Measurements from ENCODE around the gene CST2.
"Not testable (repeated sequence)": the region's sequence is repeated elsewhere in the genome, so short reads cannot be mapped to it uniquely, and the experiment has no call there.

Gene CST2

GRCh38 chr20:23823621-23824324 is 2.8 kb downstream of the CST2 start:
- DNase-seq (ENCODE audit: low read depth in 1 of 2, low spot score in 1 of 2), result no peak
- Histone ChIP-seq H3K27me3 (ENCODE audit: insufficient read depth, poor library complexity, severe bottlenecking) (no peaks in the 10 kb centered on the region), H3K4me3 (replicated peaks; ENCODE audit: insufficient read depth, low read length) (no peak overlapping the region), H3K27ac (replicated peaks) (no peak overlapping the region)
- TF ChIP-seq SPI1 (IDR thresholded peaks at IDR 0.05; ENCODE audit: borderline replicate concordance, low read depth) (peak; percentile 19; the same call in 1 of the 2 replicates), POLR2AphosphoS5 (IDR thresholded peaks at IDR 0.05; ENCODE audit: low read depth) (no peak)

GRCh38 chr20:23823111-23823510 is 3.4 kb downstream of the CST2 start:
- TF ChIP-seq SPI1 (IDR thresholded peaks at IDR 0.05; ENCODE audit: borderline replicate concordance, low read depth) (no peak), REST (IDR thresholded peaks at IDR 0.05; ENCODE audit: insufficient replicate concordance, low read depth) (no peak), GABPA (IDR thresholded peaks at IDR 0.05; ENCODE audit: low read depth) (no peak), CTCF (IDR thresholded peaks at IDR 0.05; ENCODE audit: insufficient read depth, low read length) (no peak), POLR2AphosphoS5 (IDR thresholded peaks at IDR 0.05; ENCODE audit: low read depth) (no peak)
- DNase-seq (ENCODE audit: low read depth in 1 of 2, low spot score in 1 of 2), result no peak
- no peaks in the 10 kb centered on the region for H3K27me3 ChIP-seq (ENCODE audit: insufficient read depth, poor library complexity, severe bottlenecking)
- no peak overlapping the region for H3K27ac ChIP-seq (replicated peaks)
- H3K4me3 ChIP-seq (replicated peaks; ENCODE audit: insufficient read depth, low read length), result no peak overlapping the region

- no peak for DNase-seq (ENCODE audit: low read depth in 1 of 2, low spot score in 1 of 2)
- H3K27me3 ChIP-seq (ENCODE audit: insufficient read depth, poor library complexity, severe bottlenecking), result no peaks in the 10 kb centered on the region
- no peak for TF ChIP-seq REST (IDR thresholded peaks at IDR 0.05; ENCODE audit: insufficient replicate concordance, low read depth)
- TF ChIP-seq CTCF (IDR thresholded peaks at IDR 0.05; ENCODE audit: insufficient read depth, low read length), result no peak
- no peak for TF ChIP-seq GABPA (IDR thresholded peaks at IDR 0.05; ENCODE audit: low read depth)
- no peak for TF ChIP-seq SPI1 (IDR thresholded peaks at IDR 0.05; ENCODE audit: borderline replicate concordance, low read depth)
- no peak for TF ChIP-seq POLR2AphosphoS5 (IDR thresholded peaks at IDR 0.05; ENCODE audit: low read depth)
- H3K4me3 ChIP-seq (replicated peaks; ENCODE audit: insufficient read depth, low read length), result no peak overlapping the region
- H3K27ac ChIP-seq (replicated peaks), result no peak overlapping the region
Observed at GRCh38 chr20:23820493-23820892, 6.0 kb downstream of the CST2 start.

GRCh38 chr20:23811559-23811958 is 15.0 kb downstream of the CST2 start:
- not testable (repeated sequence) for H3K4me3 ChIP-seq (replicated peaks; ENCODE audit: insufficient read depth, low read length); H3K27me3 ChIP-seq (ENCODE audit: insufficient read depth, poor library complexity, severe bottlenecking); DNase-seq (ENCODE audit: low read depth in 1 of 2, low spot score in 1 of 2); H3K27ac ChIP-seq (replicated peaks)

- H3K27ac ChIP-seq (replicated peaks); H3K27me3 ChIP-seq (ENCODE audit: insufficient read depth, poor library complexity, severe bottlenecking); H3K4me3 ChIP-seq (replicated peaks; ENCODE audit: insufficient read depth, low read length); DNase-seq (ENCODE audit: low read depth in 1 of 2, low spot score in 1 of 2): not testable (repeated sequence)
Observed at GRCh38 chr20:23810349-23810748, 16.2 kb downstream of the CST2 start.
